A549 treated with RU486 at 1 μM for 4 hours (cell line): ENCODE results near the gene GAGE12H. TPM values are rescaled to one million over a fixed set of nuclear protein-coding genes. Genes with fewer than 3 reads are reported as not detected.

Experiments
- total RNA-seq: library from RNA; stranded (reverse); fragments of 200-300 nt; extraction: Qiagen RNA extraction; gene quantifications from 5 replicates; pipeline ENCODE4 v1.2.3, GENCODE V29; 2022; ENCODE audit warnings: low read depth

The GAGE12H gene, protein sequence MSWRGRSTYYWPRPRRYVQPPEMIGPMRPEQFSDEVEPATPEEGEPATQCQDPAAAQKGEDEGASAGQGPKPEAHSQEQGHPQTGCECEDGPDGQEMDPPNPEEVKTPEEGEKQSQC
- total RNA-seq: not detected in 5 replicates

DNA sequence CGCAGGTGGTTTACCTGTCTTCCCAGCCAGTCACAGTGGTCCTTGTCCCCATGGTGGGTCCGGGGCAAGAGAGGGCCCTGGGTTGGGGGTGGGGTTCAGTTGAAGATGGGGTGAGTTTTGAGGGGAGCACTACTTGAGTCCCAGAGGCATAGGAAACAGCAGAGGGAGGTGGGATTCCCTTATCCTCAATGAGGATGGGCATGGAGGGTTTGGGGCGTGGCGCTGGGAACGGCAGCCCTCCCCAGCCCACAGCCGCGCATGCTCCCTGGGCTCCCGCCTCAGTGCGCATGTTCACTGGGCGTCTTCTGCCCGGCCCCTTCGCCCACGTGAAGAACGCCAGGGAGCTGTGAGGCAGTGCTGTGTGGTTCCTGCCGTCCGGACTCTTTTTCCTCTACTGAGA, at the start of gene GAGE12H:
Gene GAGE12H, plus strand, starts transcription at position 301 of the 400 bp plus-strand sequence. CDS start 1,155 bp downstream, outside the sequence.

DNA sequence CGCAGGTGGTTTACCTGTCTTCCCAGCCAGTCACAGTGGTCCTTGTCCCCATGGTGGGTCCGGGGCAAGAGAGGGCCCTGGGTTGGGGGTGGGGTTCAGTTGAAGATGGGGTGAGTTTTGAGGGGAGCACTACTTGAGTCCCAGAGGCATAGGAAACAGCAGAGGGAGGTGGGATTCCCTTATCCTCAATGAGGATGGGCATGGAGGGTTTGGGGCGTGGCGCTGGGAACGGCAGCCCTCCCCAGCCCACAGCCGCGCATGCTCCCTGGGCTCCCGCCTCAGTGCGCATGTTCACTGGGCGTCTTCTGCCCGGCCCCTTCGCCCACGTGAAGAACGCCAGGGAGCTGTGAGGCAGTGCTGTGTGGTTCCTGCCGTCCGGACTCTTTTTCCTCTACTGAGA, 47.9 kb upstream of the GAGE12H start, which contains the start of gene GAGE12C:
Gene GAGE12C, plus strand, starts transcription at position 301 of the 400 bp plus-strand sequence. CDS start 1,155 bp downstream, outside the sequence.

GRCh38 chrX:49541433-49541832, 38.3 kb upstream of the GAGE12H start, which contains the start of gene GAGE12D:
TSS of gene GAGE12D (plus strand) at chrX:49541733. CDS start at chrX:49542888, 1,155 bp downstream.

GRCh38 chrX:49550989-49551388, 28.8 kb upstream of the GAGE12H start, which contains the start of gene GAGE12E:
TSS of gene GAGE12E (plus strand) at chrX:49551289. CDS start at chrX:49552444, 1,155 bp downstream.

DNA sequence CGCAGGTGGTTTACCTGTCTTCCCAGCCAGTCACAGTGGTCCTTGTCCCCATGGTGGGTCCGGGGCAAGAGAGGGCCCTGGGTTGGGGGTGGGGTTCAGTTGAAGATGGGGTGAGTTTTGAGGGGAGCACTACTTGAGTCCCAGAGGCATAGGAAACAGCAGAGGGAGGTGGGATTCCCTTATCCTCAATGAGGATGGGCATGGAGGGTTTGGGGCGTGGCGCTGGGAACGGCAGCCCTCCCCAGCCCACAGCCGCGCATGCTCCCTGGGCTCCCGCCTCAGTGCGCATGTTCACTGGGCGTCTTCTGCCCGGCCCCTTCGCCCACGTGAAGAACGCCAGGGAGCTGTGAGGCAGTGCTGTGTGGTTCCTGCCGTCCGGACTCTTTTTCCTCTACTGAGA, 19.2 kb upstream of the GAGE12H start, which contains the start of gene GAGE12F:
Gene GAGE12F, plus strand, starts transcription at position 301 of the 400 bp plus-strand sequence. CDS start 1,155 bp downstream, outside the sequence.

DNA sequence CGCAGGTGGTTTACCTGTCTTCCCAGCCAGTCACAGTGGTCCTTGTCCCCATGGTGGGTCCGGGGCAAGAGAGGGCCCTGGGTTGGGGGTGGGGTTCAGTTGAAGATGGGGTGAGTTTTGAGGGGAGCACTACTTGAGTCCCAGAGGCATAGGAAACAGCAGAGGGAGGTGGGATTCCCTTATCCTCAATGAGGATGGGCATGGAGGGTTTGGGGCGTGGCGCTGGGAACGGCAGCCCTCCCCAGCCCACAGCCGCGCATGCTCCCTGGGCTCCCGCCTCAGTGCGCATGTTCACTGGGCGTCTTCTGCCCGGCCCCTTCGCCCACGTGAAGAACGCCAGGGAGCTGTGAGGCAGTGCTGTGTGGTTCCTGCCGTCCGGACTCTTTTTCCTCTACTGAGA, 9.6 kb upstream of the GAGE12H start, which contains the start of gene GAGE12G:
Gene GAGE12G, plus strand, starts transcription at position 301 of the 400 bp plus-strand sequence. CDS start 1,155 bp downstream, outside the sequence.

DNA sequence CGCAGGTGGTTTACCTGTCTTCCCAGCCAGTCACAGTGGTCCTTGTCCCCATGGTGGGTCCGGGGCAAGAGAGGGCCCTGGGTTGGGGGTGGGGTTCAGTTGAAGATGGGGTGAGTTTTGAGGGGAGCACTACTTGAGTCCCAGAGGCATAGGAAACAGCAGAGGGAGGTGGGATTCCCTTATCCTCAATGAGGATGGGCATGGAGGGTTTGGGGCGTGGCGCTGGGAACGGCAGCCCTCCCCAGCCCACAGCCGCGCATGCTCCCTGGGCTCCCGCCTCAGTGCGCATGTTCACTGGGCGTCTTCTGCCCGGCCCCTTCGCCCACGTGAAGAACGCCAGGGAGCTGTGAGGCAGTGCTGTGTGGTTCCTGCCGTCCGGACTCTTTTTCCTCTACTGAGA, 9.4 kb downstream of the GAGE12H start, which contains the start of gene GAGE2A:
Gene GAGE2A, plus strand, starts transcription at position 301 of the 400 bp plus-strand sequence. CDS start 1,155 bp downstream, outside the sequence.

DNA sequence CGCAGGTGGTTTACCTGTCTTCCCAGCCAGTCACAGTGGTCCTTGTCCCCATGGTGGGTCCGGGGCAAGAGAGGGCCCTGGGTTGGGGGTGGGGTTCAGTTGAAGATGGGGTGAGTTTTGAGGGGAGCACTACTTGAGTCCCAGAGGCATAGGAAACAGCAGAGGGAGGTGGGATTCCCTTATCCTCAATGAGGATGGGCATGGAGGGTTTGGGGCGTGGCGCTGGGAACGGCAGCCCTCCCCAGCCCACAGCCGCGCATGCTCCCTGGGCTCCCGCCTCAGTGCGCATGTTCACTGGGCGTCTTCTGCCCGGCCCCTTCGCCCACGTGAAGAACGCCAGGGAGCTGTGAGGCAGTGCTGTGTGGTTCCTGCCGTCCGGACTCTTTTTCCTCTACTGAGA, 19.0 kb downstream of the GAGE12H start, which contains the start of gene GAGE1:
Gene GAGE1, plus strand, starts transcription at position 301 of the 400 bp plus-strand sequence. CDS start 1,155 bp downstream, outside the sequence.

Other genes with a start within 250 kb of the GAGE12H start
- gene GAGE13, start 248.4 kb upstream of the GAGE12H start, total RNA-seq: not detected in 5 replicates
- gene GAGE12C, start 47.8 kb upstream of the GAGE12H start, total RNA-seq: not detected in 5 replicates
- not detected in 5 replicates for gene GAGE12D, start 38.2 kb upstream of the GAGE12H start, total RNA-seq
- gene GAGE12E, start 28.7 kb upstream of the GAGE12H start, total RNA-seq: not detected in 5 replicates
- gene GAGE12F, start 19.1 kb upstream of the GAGE12H start, total RNA-seq: not detected in 5 replicates
- gene GAGE12G, start 9.5 kb upstream of the GAGE12H start, total RNA-seq: not detected in 5 replicates
- gene GAGE2A, start 9.5 kb downstream of the GAGE12H start, total RNA-seq: not detected in 5 replicates
- gene GAGE1, start 19.1 kb downstream of the GAGE12H start, total RNA-seq: not detected in 5 replicates
- 0.27 TPM in 1 of 5 replicates, not detected in the others for gene PAGE1, start 116.0 kb downstream of the GAGE12H start, total RNA-seq
- not detected in 5 replicates for gene PAGE4, start 249.4 kb downstream of the GAGE12H start, total RNA-seq